AG09319 (cell line): ENCODE measurements around the gene PTPRD.

Experiments used
- DNase-seq: peaks from one replicate; pipeline ENCODE4 v3.0.0-alpha.2; 2010; ENCODE audit warnings: low read depth; ENCODE audit errors: extremely low read depth
- TF ChIP-seq, protein P1 (sequence below): IDR thresholded peaks from 2 replicates; pipeline ENCODE4 v1.5.1; 2011; ENCODE audit warnings: low read depth, mild to moderate bottlenecking, inconsistent platforms, low read length, moderate library complexity

Gene PTPRD

GRCh38 chr9:8809741-8810140 is 1803.1 kb downstream of the PTPRD start:
- TF ChIP-seq, protein P1, sequence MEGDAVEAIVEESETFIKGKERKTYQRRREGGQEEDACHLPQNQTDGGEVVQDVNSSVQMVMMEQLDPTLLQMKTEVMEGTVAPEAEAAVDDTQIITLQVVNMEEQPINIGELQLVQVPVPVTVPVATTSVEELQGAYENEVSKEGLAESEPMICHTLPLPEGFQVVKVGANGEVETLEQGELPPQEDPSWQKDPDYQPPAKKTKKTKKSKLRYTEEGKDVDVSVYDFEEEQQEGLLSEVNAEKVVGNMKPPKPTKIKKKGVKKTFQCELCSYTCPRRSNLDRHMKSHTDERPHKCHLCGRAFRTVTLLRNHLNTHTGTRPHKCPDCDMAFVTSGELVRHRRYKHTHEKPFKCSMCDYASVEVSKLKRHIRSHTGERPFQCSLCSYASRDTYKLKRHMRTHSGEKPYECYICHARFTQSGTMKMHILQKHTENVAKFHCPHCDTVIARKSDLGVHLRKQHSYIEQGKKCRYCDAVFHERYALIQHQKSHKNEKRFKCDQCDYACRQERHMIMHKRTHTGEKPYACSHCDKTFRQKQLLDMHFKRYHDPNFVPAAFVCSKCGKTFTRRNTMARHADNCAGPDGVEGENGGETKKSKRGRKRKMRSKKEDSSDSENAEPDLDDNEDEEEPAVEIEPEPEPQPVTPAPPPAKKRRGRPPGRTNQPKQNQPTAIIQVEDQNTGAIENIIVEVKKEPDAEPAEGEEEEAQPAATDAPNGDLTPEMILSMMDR: no peak
- no peak for DNase-seq

GRCh38 chr9:8806150-8806549 is 1806.7 kb downstream of the PTPRD start:
- DNase-seq: no peak
- TF ChIP-seq, protein P1: no peak

DNA sequence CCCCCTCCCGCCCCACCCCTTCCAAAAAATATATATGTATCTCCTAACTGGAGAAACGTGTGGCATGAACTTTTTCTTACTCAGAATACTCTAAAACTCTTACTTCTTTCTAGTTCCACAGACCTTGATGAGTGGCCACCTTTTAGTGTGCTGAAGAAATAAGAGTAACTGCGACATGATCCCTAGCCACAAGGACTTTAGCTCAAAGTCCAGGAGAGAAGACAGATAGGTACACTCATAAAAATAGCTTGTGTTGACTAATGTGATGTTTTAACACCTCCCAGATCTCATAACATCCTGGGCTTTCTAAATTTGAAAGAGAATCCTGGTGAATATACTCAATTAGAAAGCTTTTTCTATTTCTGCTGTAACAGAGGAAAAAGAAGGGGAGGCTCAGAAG is 1808.2 kb downstream of the PTPRD start:
- TF ChIP-seq, protein P1: no peak
- no peak for DNase-seq

DNA sequence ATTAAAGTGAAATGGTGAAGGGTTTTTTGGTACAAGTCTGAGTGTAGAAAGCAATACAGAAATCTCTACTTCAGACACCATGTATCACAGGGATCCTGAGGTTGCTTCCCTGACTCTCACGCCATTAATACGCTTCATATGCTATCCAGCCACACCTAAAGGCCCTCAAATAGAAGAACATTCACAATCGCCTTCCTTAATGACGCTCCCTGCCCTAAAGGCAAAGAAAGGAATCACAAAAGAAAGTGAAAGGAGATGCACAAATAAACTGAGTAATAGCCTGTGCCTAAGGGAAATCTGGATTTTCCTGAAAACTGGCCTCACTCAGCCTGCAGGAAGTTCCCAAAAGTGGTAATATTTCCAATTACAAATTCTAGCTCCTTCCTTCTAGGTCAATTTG is 1810.6 kb downstream of the PTPRD start:
- TF ChIP-seq, protein P1: no peak
- DNase-seq: no peak

- TF ChIP-seq, protein P1: no peak
- no peak for DNase-seq
Observed at GRCh38 chr9:8800196-8800595, 1812.6 kb downstream of the PTPRD start.

DNA sequence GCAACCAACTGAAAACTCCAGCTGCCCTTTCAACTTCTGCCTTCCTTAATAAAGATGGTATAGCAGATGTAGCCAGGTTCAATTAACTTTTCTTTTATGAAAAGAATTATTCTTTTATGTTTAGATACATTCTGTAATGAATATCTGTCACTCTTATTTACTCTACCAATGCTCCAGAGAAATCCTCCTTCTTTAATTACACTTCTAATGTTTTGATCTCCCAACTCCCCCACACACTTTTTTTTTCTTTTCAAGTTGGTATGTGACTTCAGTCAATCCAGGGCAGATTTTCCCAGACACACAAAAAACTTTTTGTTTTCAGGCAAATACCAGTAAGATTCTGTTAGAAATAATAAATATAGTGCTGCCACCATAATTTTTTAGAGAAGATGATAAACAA is 1813.2 kb downstream of the PTPRD start:
- TF ChIP-seq, protein P1: no peak
- DNase-seq: no peak

DNA sequence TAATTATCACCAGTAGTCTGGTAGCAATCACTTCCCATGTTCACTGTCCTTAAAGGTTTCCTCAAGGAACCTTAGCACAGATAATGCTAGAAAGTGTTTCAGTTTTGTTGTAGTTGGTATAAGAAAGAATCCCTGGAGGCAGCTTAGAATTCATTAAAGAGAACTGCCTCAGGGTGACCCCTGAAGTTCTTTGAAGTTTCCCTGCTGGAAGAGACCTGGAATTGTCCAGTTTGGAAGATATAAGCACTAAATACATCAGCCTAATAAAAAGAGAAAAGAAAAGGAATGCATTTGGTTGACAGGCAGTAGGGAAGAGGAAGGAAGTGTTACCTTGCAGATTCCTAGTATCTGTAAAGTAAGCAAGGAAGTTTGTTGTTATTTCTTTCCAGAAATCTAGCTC is 1813.6 kb downstream of the PTPRD start:
- no peak for DNase-seq
- TF ChIP-seq, protein P1: no peak
